ENCODE results near the gene RNU5D-1. TPM values are rescaled to one million over a fixed set of nuclear protein-coding genes. Genes with fewer than 3 reads are reported as not detected.

Gene RNU5D-1
- total RNA-seq, 1 experiment from 2014 or later: not detected

DNA sequence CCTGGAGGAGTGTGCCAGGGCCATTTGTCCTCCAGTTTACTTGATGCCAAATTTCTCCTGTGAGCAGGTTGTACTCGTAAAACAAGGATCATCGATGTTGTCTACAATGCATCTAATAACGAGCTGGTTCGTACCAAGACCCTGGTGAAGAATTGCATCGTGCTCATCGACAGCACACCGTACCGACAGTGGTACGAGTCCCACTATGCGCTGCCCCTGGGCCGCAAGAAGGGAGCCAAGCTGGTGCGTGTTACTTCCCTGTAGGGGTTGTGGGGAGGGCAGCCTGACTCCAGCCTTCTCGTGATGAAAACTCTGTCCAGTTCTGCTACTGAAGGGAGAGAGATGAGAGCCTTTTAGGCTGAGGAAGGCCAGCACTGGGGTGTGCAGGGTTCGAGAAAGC, 46.6 kb upstream of the RNU5D-1 start:
- H2BK5ac ChIP-seq (ENCODE audit: insufficient read length, low read length): no peak overlapping the region
- no peak overlapping the region for H3T11ph ChIP-seq (ENCODE audit: low read length)
- no peaks in the 10 kb centered on the region for H3K4me1 ChIP-seq (ENCODE audit: insufficient read depth, low read length)
- H3K18ac ChIP-seq (ENCODE audit: insufficient read length, low read depth, low read length): no peak overlapping the region
- no peak overlapping the region for H4K91ac ChIP-seq (ENCODE audit: insufficient read length, low read depth, low read length)
- H3K9ac ChIP-seq (ENCODE audit: extremely low read depth, insufficient read length, low read length): no peak overlapping the region
- no peak overlapping the region for H4K8ac ChIP-seq (replicated peaks; ENCODE audit: insufficient read length, low read depth, low read length)
- Mint-ChIP-seq H3K27me3 (ENCODE audit: low read depth) (no peaks in the 10 kb centered on the region), H3K4me1 (peaks cover 18 to 22% of the 10 kb centered on the region in 2 experiments), H3K36me3 (ENCODE audit: insufficient read depth in 1 of 3, low read depth in 3 of 3) (peaks cover 33 to 65% (median 52%) of the 10 kb centered on the region in 3 experiments), H3K27ac (peak overlapping the region in 2 of 3 experiments; percentile 87 to 95; a peak in 5 of 7 replicates), H3K4me3 (peak overlapping the region; percentile 81 to 95), H3K9me3 (0 out of 5 replicates have a peak, but pooled peaks cover 0 to 4% of the 10 kb centered on the region in 2 experiments)
- no peak overlapping the region for H2AK5ac ChIP-seq (ENCODE audit: insufficient read length, low read length)
- no peak for DNase-seq
- H2BK15ac ChIP-seq (ENCODE audit: low read depth, low read length): no peak overlapping the region
- no peak overlapping the region for H3K4ac ChIP-seq (ENCODE audit: low read depth, low read length)
- H3K79me2 ChIP-seq (ENCODE audit: insufficient read depth, low read length): peaks cover 17% of the 10 kb centered on the region; the same call in 1 of the 2 replicates
- H3K56ac ChIP-seq (ENCODE audit: insufficient read length, low read depth, low read length): no peak overlapping the region
- no peak overlapping the region for H3K14ac ChIP-seq (ENCODE audit: insufficient read depth, low read length)
- no CpG with 5 or more reads among the region's 14 CpGs for WGBS (ENCODE audit: extremely low coverage, insufficient read length, low lambda C conversion rate)
- H2BK12ac ChIP-seq (ENCODE audit: insufficient read length, low read depth, low read length): no peak overlapping the region
- TF ChIP-seq, protein P1, sequence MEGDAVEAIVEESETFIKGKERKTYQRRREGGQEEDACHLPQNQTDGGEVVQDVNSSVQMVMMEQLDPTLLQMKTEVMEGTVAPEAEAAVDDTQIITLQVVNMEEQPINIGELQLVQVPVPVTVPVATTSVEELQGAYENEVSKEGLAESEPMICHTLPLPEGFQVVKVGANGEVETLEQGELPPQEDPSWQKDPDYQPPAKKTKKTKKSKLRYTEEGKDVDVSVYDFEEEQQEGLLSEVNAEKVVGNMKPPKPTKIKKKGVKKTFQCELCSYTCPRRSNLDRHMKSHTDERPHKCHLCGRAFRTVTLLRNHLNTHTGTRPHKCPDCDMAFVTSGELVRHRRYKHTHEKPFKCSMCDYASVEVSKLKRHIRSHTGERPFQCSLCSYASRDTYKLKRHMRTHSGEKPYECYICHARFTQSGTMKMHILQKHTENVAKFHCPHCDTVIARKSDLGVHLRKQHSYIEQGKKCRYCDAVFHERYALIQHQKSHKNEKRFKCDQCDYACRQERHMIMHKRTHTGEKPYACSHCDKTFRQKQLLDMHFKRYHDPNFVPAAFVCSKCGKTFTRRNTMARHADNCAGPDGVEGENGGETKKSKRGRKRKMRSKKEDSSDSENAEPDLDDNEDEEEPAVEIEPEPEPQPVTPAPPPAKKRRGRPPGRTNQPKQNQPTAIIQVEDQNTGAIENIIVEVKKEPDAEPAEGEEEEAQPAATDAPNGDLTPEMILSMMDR (conservative IDR thresholded peaks at IDR 0.05): no peak
- H3K27ac ChIP-seq (ENCODE audit: insufficient read length, low read depth, low read length): no peak overlapping the region
- H4K20me1 ChIP-seq (ENCODE audit: control insufficient read depth, insufficient read depth, insufficient read length): peaks cover 4% of the 10 kb centered on the region
- no peaks in the 10 kb centered on the region for H3K9me3 ChIP-seq (ENCODE audit: control insufficient read depth, low read depth, low read length)
- H3K23ac ChIP-seq (ENCODE audit: insufficient read length, low read depth, low read length): no peak overlapping the region
- H3K27me3 ChIP-seq (ENCODE audit: insufficient read depth, low read length): no peaks in the 10 kb centered on the region
- H2AFZ ChIP-seq (ENCODE audit: low read length): no peak overlapping the region
- H3K79me1 ChIP-seq (ENCODE audit: insufficient read depth, low read depth, low read length, poor library complexity, severe bottlenecking): peaks cover 2% of the 10 kb centered on the region
- H2BK20ac ChIP-seq (ENCODE audit: low read depth, low read length, poor library complexity, severe bottlenecking): no peak overlapping the region
- H3K23me2 ChIP-seq (ENCODE audit: insufficient read length, low read depth, low read length, poor library complexity, severe bottlenecking): peaks cover 11% of the 10 kb centered on the region
- no peak overlapping the region for H2BK120ac ChIP-seq (ENCODE audit: low read depth, low read length, poor library complexity, severe bottlenecking)
- peak overlapping the region; percentile 99 for H3K4me2 ChIP-seq (ENCODE audit: insufficient read depth, insufficient read length, low read length)
- no peak overlapping the region for H4K5ac ChIP-seq (ENCODE audit: insufficient read length, low read depth, low read length)

All from H9 (cell line).